ENCODE data around the gene RNMT. TPM values are rescaled to one million over a fixed set of nuclear protein-coding genes. Genes with fewer than 3 reads are reported as not detected.

RNMT gene
- total RNA-seq, 1 donor from 2014 or later, result 23.2 TPM

- no peak for DNase-seq (ENCODE audit: low spot score)
These were observed 84.5 kb downstream of the RNMT start for GRCh38 chr18:13810950-13811485.

DNA sequence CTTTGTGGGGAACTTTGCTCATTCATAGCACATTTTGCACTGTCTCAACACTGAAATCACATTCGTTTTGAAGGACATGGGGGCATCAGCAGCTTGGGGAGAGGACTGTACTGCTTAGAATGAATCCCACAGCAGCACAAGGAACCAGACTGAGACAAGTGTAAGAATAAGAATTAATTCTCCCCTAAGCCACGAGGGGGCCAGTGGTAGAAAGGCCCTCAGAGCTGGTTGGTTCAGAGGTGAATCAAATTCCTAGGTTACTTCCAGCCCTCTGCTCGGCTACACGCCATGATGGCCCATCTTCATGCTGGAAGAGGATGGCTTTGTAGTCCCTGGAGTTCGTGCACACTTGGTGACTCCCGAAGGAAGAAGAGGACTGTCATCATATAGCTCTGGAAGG, 85.5 kb downstream of the RNMT start:
- no peak for DNase-seq (ENCODE audit: low spot score)

- DNase-seq (ENCODE audit: low spot score), result no peak
These were observed 86.9 kb downstream of the RNMT start for GRCh38 chr18:13813271-13813849.

Other genes starting within 250 kb of the RNMT start
- 17.3 TPM for gene FAM210A, start 115 bp upstream of the RNMT start, total RNA-seq
- gene MC5R, start 97.5 kb downstream of the RNMT start, total RNA-seq, result not detected
- gene MC2R, start 188.9 kb downstream of the RNMT start, total RNA-seq, result not detected

Measured in mesenteric fat pad (tissue), 1 donor.